Measurements from ENCODE around the gene PMS2. TPM values are rescaled to one million over a fixed set of nuclear protein-coding genes. Genes with fewer than 3 reads are reported as not detected.
"Not testable (repeated sequence)": the region's sequence is repeated elsewhere in the genome, so short reads cannot be mapped to it uniquely, and the experiment has no call there.

Gene PMS2
- total RNA-seq, 4 donors from 2014 or later, result 1.4 to 13.1 (median 10.6) TPM

GRCh38 chr7:5934945-5935450 lies 73.9 kb downstream of the PMS2 start:
- H3K36me3 ChIP-seq; H3K27me3 ChIP-seq; H3K4me1 ChIP-seq; H3K4me3 ChIP-seq; H3K9me3 ChIP-seq; H3K27ac ChIP-seq; DNase-seq; intact Hi-C loops (cut with DNase I; ENCODE audit: low total_unique reads); in situ Hi-C loops (cut with MboI; ENCODE audit: low pct_ligation_motif_present in 1 of 4, low pct_unique_long_range_greater_than_20kb in 1 of 4, low sequenced_read_pairs in 3 of 4): not testable (repeated sequence)
- WGBS, 2 donors (ENCODE audit: low coverage in 1 of 2), result no CpG with 5 or more reads among the region's 17 CpGs

GRCh38 chr7:5931905-5932644 lies 76.8 kb downstream of the PMS2 start:
- H3K27me3 ChIP-seq; H3K36me3 ChIP-seq; H3K9me3 ChIP-seq; in situ Hi-C loops (cut with MboI; ENCODE audit: low pct_ligation_motif_present in 1 of 4, low pct_unique_long_range_greater_than_20kb in 1 of 4, low sequenced_read_pairs in 3 of 4); H3K27ac ChIP-seq; DNase-seq; intact Hi-C loops (cut with DNase I; ENCODE audit: low total_unique reads); H3K4me3 ChIP-seq; H3K4me1 ChIP-seq: not testable (repeated sequence)
- 67% methylated on average over 7 of the region's 13 CpGs; no CpG with 5 or more reads in 1 of the 2 donors for WGBS, 2 donors (ENCODE audit: low coverage in 1 of 2)

GRCh38 chr7:5931250-5931649 lies 77.6 kb downstream of the PMS2 start:
- H3K27ac ChIP-seq; H3K4me3 ChIP-seq; in situ Hi-C loops (cut with MboI; ENCODE audit: low pct_ligation_motif_present in 1 of 4, low pct_unique_long_range_greater_than_20kb in 1 of 4, low sequenced_read_pairs in 3 of 4); H3K27me3 ChIP-seq; intact Hi-C loops (cut with DNase I; ENCODE audit: low total_unique reads); DNase-seq; H3K36me3 ChIP-seq; H3K4me1 ChIP-seq; H3K9me3 ChIP-seq: not testable (repeated sequence)
- 98 to 99% methylated on average over 10 to 14 of the region's 14 CpGs for WGBS, 2 donors (ENCODE audit: low coverage in 1 of 2)

- intact Hi-C loops (cut with DNase I; ENCODE audit: low total_unique reads); DNase-seq; H3K36me3 ChIP-seq; in situ Hi-C loops (cut with MboI; ENCODE audit: low pct_ligation_motif_present in 1 of 4, low pct_unique_long_range_greater_than_20kb in 1 of 4, low sequenced_read_pairs in 3 of 4); H3K27me3 ChIP-seq; H3K27ac ChIP-seq; H3K4me3 ChIP-seq; H3K9me3 ChIP-seq; H3K4me1 ChIP-seq: not testable (repeated sequence)
- no CpG with 5 or more reads among the region's 10 CpGs for WGBS, 2 donors (ENCODE audit: low coverage in 1 of 2)
Observed at GRCh38 chr7:5930290-5930689, 78.6 kb downstream of the PMS2 start.

GRCh38 chr7:5926263-5926870 lies 82.5 kb downstream of the PMS2 start:
- WGBS, 2 donors (ENCODE audit: low coverage in 1 of 2), result no CpG with 5 or more reads among the region's 13 CpGs
- H3K9me3 ChIP-seq; H3K27ac ChIP-seq; DNase-seq; H3K4me3 ChIP-seq; H3K36me3 ChIP-seq; intact Hi-C loops (cut with DNase I; ENCODE audit: low total_unique reads); H3K27me3 ChIP-seq; in situ Hi-C loops (cut with MboI; ENCODE audit: low pct_ligation_motif_present in 1 of 4, low pct_unique_long_range_greater_than_20kb in 1 of 4, low sequenced_read_pairs in 3 of 4); H3K4me1 ChIP-seq: not testable (repeated sequence)

- H3K36me3 ChIP-seq; DNase-seq; H3K27me3 ChIP-seq; H3K4me3 ChIP-seq; H3K9me3 ChIP-seq; intact Hi-C loops (cut with DNase I; ENCODE audit: low total_unique reads); H3K27ac ChIP-seq; H3K4me1 ChIP-seq: not testable (repeated sequence)
- in situ Hi-C loops (cut with MboI; ENCODE audit: low pct_ligation_motif_present in 1 of 4, low pct_unique_long_range_greater_than_20kb in 1 of 4, low sequenced_read_pairs in 3 of 4), result loop anchor here in 2 of 4 donors (25.0 kb wide), 1 partner anchor 888 kb away; no protein-coding TSS in a partner anchor
- no CpG with 5 or more reads among the region's 12 CpGs for WGBS, 2 donors (ENCODE audit: low coverage in 1 of 2)
Observed at GRCh38 chr7:5924630-5925029, 84.2 kb downstream of the PMS2 start.

- no CpG with 5 or more reads among the region's 2 CpGs for WGBS, 2 donors (ENCODE audit: low coverage in 1 of 2)
- in situ Hi-C loops (cut with MboI; ENCODE audit: low pct_ligation_motif_present in 1 of 4, low pct_unique_long_range_greater_than_20kb in 1 of 4, low sequenced_read_pairs in 3 of 4), result loop anchor here in 2 of 4 donors (25.0 kb wide), 1 partner anchor 888 kb away; no protein-coding TSS in a partner anchor
Observed at GRCh38 chr7:5924180-5924579, 84.7 kb downstream of the PMS2 start.

More at GRCh38 chr7:5924180-5924579, 84.7 kb downstream of the PMS2 start:
- DNase-seq; H3K36me3 ChIP-seq; H3K4me1 ChIP-seq; intact Hi-C loops (cut with DNase I; ENCODE audit: low total_unique reads); H3K27me3 ChIP-seq; H3K9me3 ChIP-seq; H3K27ac ChIP-seq; H3K4me3 ChIP-seq: not testable (repeated sequence)

Small RNA genes lying within 50 kb of the gene (small RNA-seq; reads per million reads assigned to genes)
- 0 reads per million in 4 donors for gene RF00019
- 0 reads per million in 4 donors for gene RNU6-218P
- gene SNORA80D, result 0.28 to 1.5 (median 0.83) reads per million in 4 donors

Other genes with a start within 250 kb of the PMS2 start
- gene RNF216, start 227.4 kb downstream of the PMS2 start, total RNA-seq, result 10 to 100 TPM; 18.5 to 26.9 (median 23.7) TPM
- gene OCM, start 128.3 kb downstream of the PMS2 start, total RNA-seq, result not detected
- 10 to 100 TPM; 15.0 to 69.4 (median 56.8) TPM for gene CCZ1, start 110.3 kb downstream of the PMS2 start, total RNA-seq
- gene RSPH10B, start 38.4 kb downstream of the PMS2 start, total RNA-seq, result not detected
- gene AIMP2, start 223 bp upstream of the PMS2 start, total RNA-seq, result 10 to 100 TPM in 3 of 4 donors, 1 to 10 TPM in 1; 4.9 to 56.8 (median 47.1) TPM
- not detected for gene ANKRD61, start 22.3 kb upstream of the PMS2 start, total RNA-seq
- 100 to 1,000 TPM in 3 of 4 donors, 10 to 100 TPM in 1; 83.8 to 381 (median 260) TPM for gene EIF2AK1, start 50.1 kb upstream of the PMS2 start, total RNA-seq
- 10 to 100 TPM in 3 of 4 donors, 1 to 10 TPM in 1; 9.6 to 19.8 (median 12.0) TPM for gene USP42, start 95.9 kb upstream of the PMS2 start, total RNA-seq